Body of pancreas (tissue), 4 donors: ENCODE data around the gene DSP.

Experiments
- POLR2A ChIP-seq, 3 donors: fragments of 450-650 bp; IDR thresholded peaks; one replicate each; pipeline ENCODE4 v1.6.1; 2016; ENCODE audit warnings: antibody characterized with exemption in 3 of 3, mild to moderate bottlenecking in 2 of 3
- TF ChIP-seq, protein P1 (sequence below), 7 experiments: fragments of 450-650 bp in 4 of 7; fragments of 200-600 bp in 3 of 7; sonication (generic) in 3 of 7; IDR thresholded peaks; one replicate each; pipeline ENCODE4 v1.5.1; 2016 to 2019; ENCODE audit warnings: antibody characterized with exemption in 7 of 7

GRCh38 chr6:7628479-7628878, 87.0 kb downstream of the DSP start:
- TF ChIP-seq, protein P1, sequence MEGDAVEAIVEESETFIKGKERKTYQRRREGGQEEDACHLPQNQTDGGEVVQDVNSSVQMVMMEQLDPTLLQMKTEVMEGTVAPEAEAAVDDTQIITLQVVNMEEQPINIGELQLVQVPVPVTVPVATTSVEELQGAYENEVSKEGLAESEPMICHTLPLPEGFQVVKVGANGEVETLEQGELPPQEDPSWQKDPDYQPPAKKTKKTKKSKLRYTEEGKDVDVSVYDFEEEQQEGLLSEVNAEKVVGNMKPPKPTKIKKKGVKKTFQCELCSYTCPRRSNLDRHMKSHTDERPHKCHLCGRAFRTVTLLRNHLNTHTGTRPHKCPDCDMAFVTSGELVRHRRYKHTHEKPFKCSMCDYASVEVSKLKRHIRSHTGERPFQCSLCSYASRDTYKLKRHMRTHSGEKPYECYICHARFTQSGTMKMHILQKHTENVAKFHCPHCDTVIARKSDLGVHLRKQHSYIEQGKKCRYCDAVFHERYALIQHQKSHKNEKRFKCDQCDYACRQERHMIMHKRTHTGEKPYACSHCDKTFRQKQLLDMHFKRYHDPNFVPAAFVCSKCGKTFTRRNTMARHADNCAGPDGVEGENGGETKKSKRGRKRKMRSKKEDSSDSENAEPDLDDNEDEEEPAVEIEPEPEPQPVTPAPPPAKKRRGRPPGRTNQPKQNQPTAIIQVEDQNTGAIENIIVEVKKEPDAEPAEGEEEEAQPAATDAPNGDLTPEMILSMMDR (IDR thresholded peaks at IDR 0.05): no peak
- TF ChIP-seq POLR2A (IDR thresholded peaks at IDR 0.05): no peak
